Measurements from ENCODE around the gene SEC22A. TPM values are rescaled to one million over a fixed set of nuclear protein-coding genes. Genes with fewer than 3 reads are reported as not detected.

The SEC22A gene
- polyA plus RNA-seq, 1 experiment: 39.0 TPM

- no peak for DNase-seq (ENCODE audit: low read depth, low spot score)
- Histone ChIP-seq H3K27me3 (ENCODE audit: control insufficient read depth, insufficient read depth, low read length) (no peaks in the 10 kb centered on the region), H3K27ac (ENCODE audit: low read depth, low read length) (no peak overlapping the region), H3K9me3 (ENCODE audit: control insufficient read depth, insufficient read depth, low read length) (no peaks in the 10 kb centered on the region), H3K4me3 (ENCODE audit: low read depth, low read length) (no peak overlapping the region)
- ChIA-PET CTCF (interaction anchor here (1.4 to 1.7 kb wide), 2 partner anchors 12 to 304 kb away, joined by 4 to 5 read pairs; no protein-coding TSS in a partner anchor), POLR2A (no interaction called here)
- TF ChIP-seq CTCF (IDR thresholded peaks at IDR 0.05; ENCODE audit: low read depth, low read length): no peak
Observed at GRCh38 chr3:123246866-123247265, 45.1 kb downstream of the SEC22A start.

DNA sequence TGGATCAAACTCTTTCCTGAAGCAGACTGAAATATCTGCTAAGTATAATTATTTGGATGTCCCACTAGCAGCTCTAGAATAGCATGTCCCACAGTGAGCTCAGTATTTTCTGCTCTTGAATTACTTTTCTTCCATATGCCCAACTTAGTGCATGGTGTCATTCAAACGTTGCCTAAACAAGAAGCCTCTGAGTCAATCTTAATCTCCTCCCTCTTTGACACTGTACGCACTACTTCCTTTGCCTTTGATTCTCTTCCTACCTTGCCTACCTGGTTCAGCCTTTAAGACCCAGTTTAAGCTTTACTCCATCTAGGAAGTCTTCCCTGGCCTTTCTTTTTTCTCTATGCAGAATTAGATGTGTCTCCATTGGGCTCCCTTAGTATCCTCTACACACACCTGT is 54.5 kb downstream of the SEC22A start:
- H3K27me3 ChIP-seq (ENCODE audit: control insufficient read depth, insufficient read depth, low read length): no peaks in the 10 kb centered on the region
- CTCF ChIA-PET: no interaction called here
- no peak overlapping the region for H3K27ac ChIP-seq (ENCODE audit: low read depth, low read length)
- no peak for TF ChIP-seq CTCF (IDR thresholded peaks at IDR 0.05; ENCODE audit: low read depth, low read length)
- no peak overlapping the region for H3K4me3 ChIP-seq (ENCODE audit: low read depth, low read length)
- POLR2A ChIA-PET: no interaction called here
- no peaks in the 10 kb centered on the region for H3K9me3 ChIP-seq (ENCODE audit: control insufficient read depth, insufficient read depth, low read length)
- no peak for DNase-seq (ENCODE audit: low read depth, low spot score)

DNA sequence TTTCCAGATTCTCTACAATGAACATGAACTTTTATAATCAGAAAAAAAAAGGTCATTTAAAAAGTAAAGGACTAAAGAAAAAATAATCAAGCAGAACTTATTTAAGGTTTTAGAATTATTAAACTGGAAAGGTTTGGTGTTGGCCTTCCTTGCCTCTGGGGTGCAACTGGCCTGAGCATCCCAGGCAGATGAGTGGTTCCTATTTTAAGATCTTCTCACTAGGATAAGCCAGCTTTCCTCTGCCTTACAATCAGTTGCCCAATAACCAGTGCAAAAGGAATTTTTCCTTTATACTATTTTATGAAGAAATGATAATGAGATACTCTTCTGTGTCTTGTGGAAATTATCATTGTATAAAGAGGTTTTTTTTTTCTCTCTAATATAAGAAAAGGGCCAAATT is 56.6 kb downstream of the SEC22A start:
- ChIA-PET CTCF (interaction anchor here (0.8 to 1.6 kb wide), 4 partner anchors 12 to 230 kb away, joined by 3 to 5 read pairs (median 3); partner anchors contain the start of gene SEMA5B), POLR2A (no interaction called here)
- no peak for DNase-seq (ENCODE audit: low read depth, low spot score)

GRCh38 chr3:123258811-123259420 is 57.2 kb downstream of the SEC22A start:
- H3K4me3 ChIP-seq (ENCODE audit: low read depth, low read length): no peak overlapping the region
- ChIA-PET CTCF (interaction anchor here (0.8 to 1.6 kb wide), 4 partner anchors 11 to 231 kb away, joined by 3 to 5 read pairs (median 3); partner anchors contain the start of gene SEMA5B), POLR2A (no interaction called here)
- peak; percentile 64 for TF ChIP-seq CTCF (IDR thresholded peaks at IDR 0.05; ENCODE audit: low read depth, low read length)
- peak; percentile 15 for DNase-seq (ENCODE audit: low read depth, low spot score)
- H3K27ac ChIP-seq (ENCODE audit: low read depth, low read length): no peak overlapping the region
- H3K9me3 ChIP-seq (ENCODE audit: control insufficient read depth, insufficient read depth, low read length): no peaks in the 10 kb centered on the region
- H3K27me3 ChIP-seq (ENCODE audit: control insufficient read depth, insufficient read depth, low read length): no peaks in the 10 kb centered on the region

More for the DNA sequence above, 56.6 kb downstream of the SEC22A start:
- Histone ChIP-seq H3K9me3 (ENCODE audit: control insufficient read depth, insufficient read depth, low read length) (no peaks in the 10 kb centered on the region), H3K4me3 (ENCODE audit: low read depth, low read length) (no peak overlapping the region), H3K27ac (ENCODE audit: low read depth, low read length) (no peak overlapping the region), H3K27me3 (ENCODE audit: control insufficient read depth, insufficient read depth, low read length) (no peaks in the 10 kb centered on the region)
- TF ChIP-seq CTCF (IDR thresholded peaks at IDR 0.05; ENCODE audit: low read depth, low read length): no peak

GRCh38 chr3:123261666-123262065 is 59.9 kb downstream of the SEC22A start:
- DNase-seq (ENCODE audit: low read depth, low spot score): no peak
- no peaks in the 10 kb centered on the region for H3K27me3 ChIP-seq (ENCODE audit: control insufficient read depth, insufficient read depth, low read length)
- ChIA-PET POLR2A (no interaction called here), CTCF (interaction anchor here (2.1 kb wide), 1 partner anchor 320 kb away, joined by 7 read pairs; no protein-coding TSS in a partner anchor)
- H3K27ac ChIP-seq (ENCODE audit: low read depth, low read length): no peak overlapping the region
- no peak overlapping the region for H3K4me3 ChIP-seq (ENCODE audit: low read depth, low read length)
- TF ChIP-seq CTCF (IDR thresholded peaks at IDR 0.05; ENCODE audit: low read depth, low read length): no peak
- no peaks in the 10 kb centered on the region for H3K9me3 ChIP-seq (ENCODE audit: control insufficient read depth, insufficient read depth, low read length)
